Measurements from ENCODE around the gene ZNF550. TPM values are rescaled to one million over a fixed set of nuclear protein-coding genes. Genes with fewer than 3 reads are reported as not detected.
"Not testable (repeated sequence)": the region's sequence is repeated elsewhere in the genome, so short reads cannot be mapped to it uniquely, and the experiment has no call there.

Gene ZNF550
- total and polyA plus RNA-seq, 10 of the 15 experiments (the other 5 are each of a cell fraction or from before 2014, with no cell fraction given), result 2.6 to 14.0 (median 7.4) TPM

DNA sequence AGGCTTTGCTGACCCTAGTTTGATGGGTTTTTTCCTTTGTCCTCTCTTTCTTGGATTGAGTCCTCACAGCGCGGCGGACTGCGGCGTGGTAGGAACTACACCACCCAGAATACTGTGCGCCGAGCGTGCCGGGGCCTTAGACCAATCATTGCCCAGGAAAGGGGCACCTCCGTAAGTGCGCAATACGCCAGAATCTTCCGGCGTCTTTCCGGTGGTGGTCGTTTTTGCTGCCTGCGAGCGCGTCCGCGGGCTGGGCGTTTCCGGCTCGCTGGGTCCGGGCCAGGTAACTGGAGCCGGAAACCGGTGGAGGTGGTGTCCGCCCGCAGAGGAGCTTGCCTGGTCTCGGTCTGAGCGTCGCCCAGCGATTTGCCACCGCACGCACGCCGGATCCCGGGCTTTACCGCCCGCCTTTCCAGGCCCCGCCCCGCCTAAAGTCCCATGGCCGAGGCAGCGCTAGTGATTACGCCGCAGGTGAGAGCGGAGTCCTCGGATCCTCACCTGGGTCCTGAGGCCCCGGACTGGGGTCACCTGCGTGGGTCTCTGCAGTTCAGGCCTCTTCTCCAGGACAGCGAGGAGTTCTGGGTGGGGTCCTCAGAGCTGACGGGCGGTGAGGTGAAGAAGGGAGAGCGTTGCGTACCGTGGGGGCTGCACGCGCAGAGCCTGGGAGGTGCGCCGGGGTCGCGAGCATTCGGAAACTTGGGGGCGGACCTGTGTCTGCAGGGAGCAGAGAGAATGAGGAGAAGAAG lies 32.4 kb downstream of the ZNF550 start, which contains the start of gene ZNF549 (continued):
- TF ChIP-seq, protein P1, sequence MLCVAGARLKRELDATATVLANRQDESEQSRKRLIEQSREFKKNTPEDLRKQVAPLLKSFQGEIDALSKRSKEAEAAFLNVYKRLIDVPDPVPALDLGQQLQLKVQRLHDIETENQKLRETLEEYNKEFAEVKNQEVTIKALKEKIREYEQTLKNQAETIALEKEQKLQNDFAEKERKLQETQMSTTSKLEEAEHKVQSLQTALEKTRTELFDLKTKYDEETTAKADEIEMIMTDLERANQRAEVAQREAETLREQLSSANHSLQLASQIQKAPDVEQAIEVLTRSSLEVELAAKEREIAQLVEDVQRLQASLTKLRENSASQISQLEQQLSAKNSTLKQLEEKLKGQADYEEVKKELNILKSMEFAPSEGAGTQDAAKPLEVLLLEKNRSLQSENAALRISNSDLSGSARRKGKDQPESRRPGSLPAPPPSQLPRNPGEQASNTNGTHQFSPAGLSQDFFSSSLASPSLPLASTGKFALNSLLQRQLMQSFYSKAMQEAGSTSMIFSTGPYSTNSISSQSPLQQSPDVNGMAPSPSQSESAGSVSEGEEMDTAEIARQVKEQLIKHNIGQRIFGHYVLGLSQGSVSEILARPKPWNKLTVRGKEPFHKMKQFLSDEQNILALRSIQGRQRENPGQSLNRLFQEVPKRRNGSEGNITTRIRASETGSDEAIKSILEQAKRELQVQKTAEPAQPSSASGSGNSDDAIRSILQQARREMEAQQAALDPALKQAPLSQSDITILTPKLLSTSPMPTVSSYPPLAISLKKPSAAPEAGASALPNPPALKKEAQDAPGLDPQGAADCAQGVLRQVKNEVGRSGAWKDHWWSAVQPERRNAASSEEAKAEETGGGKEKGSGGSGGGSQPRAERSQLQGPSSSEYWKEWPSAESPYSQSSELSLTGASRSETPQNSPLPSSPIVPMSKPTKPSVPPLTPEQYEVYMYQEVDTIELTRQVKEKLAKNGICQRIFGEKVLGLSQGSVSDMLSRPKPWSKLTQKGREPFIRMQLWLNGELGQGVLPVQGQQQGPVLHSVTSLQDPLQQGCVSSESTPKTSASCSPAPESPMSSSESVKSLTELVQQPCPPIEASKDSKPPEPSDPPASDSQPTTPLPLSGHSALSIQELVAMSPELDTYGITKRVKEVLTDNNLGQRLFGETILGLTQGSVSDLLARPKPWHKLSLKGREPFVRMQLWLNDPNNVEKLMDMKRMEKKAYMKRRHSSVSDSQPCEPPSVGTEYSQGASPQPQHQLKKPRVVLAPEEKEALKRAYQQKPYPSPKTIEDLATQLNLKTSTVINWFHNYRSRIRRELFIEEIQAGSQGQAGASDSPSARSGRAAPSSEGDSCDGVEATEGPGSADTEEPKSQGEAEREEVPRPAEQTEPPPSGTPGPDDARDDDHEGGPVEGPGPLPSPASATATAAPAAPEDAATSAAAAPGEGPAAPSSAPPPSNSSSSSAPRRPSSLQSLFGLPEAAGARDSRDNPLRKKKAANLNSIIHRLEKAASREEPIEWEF (IDR thresholded peaks at IDR 0.05; ENCODE audit: insufficient replicate concordance, low read depth, low read length), result no peak
- TF ChIP-seq GATAD2B (conservative IDR thresholded peaks at IDR 0.05; ENCODE audit: low read depth), result peak; percentile 48; the same call in 1 of the 2 replicates

DNA sequence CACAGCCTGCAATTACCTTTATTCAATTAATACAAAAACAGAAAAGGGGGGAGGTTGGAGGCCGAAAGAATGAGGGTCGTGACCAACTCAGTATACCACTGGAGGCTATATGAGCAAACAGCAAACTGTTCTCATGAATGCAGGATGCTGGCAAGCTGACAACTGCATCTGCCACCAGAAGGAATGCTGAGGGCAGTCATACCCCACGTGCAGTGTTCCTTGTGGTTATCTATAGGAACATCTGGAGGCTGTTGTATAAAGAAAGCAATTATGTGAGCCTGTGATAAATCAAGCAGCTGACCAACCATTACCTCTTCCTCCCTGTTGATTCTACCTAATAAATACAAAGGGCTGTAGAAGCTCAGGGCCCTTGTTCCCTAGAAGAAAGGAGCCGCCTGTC lies 41.6 kb downstream of the ZNF550 start:
- BruUV-seq (replicated peaks); POLR2A ChIA-PET; H2AFZ ChIP-seq (ENCODE audit: control insufficient read depth, low read depth, low read length); ATAC-seq; FAIRE-seq; H3K27ac ChIP-seq (ENCODE audit: control insufficient read depth, insufficient read depth); H3K4me2 ChIP-seq (ENCODE audit: control insufficient read depth, insufficient read depth); RAD21 ChIA-PET (ENCODE audit: unreplicated experiment); H3K9me3 ChIP-seq (replicated peaks; ENCODE audit: control insufficient read depth, insufficient read depth, low read length); H3K79me2 ChIP-seq (ENCODE audit: control insufficient read depth, insufficient read depth, low read length); H3K36me3 ChIP-seq (ENCODE audit: control insufficient read depth in 2 of 2, insufficient read depth in 2 of 2, low read length in 1 of 2); intact Hi-C loops (cut with micrococcal nuclease; ENCODE audit: unreplicated experiment); H4K20me1 ChIP-seq (ENCODE audit: control insufficient read depth, insufficient read depth); H3K4me3 ChIP-seq; SMC1A ChIA-PET (ENCODE audit: uncharacterized antibody, unreplicated experiment); H3K4me1 ChIP-seq (ENCODE audit: control insufficient read depth, insufficient read depth, low read length); DNase-seq (ENCODE audit: low read depth, low spot score); H3K9ac ChIP-seq (ENCODE audit: control insufficient read depth, insufficient read depth, low read length); in situ Hi-C loops (cut with MboI); H3K27me3 ChIP-seq (replicated peaks in 1 of 2; ENCODE audit: control insufficient read depth in 2 of 2, insufficient read depth in 2 of 2, low read length in 1 of 2): not testable (repeated sequence)
- 66% methylated on average over 4 of the region's 4 CpGs for WGBS (ENCODE audit: insufficient coverage, insufficient replicate concordance, low lambda C conversion rate, missing lambda C conversion rate)
- CTCF ChIA-PET, result interaction anchor here (0.6 kb wide), 1 partner anchor 218 kb away, joined by 3 read pairs; no protein-coding TSS in a partner anchor
